HUDEP-2 (cell line): ENCODE results near the gene VIPR2.
"Not testable (repeated sequence)": the region's sequence is repeated elsewhere in the genome, so short reads cannot be mapped to it uniquely, and the experiment has no call there.

Source experiments
- DNase-seq, 76 experiments: peaks; one replicate each; lab custom pipeline; 2025; ENCODE audit not compliant: unreplicated experiment in 76 of 76; lab: John Stamatoyannopoulos, UW

The VIPR2 gene

GRCh38 chr7:159105832-159106811 lies 38.5 kb downstream of the VIPR2 start:
- DNase-seq = no peak

- DNase-seq = no peak
These were observed 39.4 kb downstream of the VIPR2 start for GRCh38 chr7:159105066-159105780.

- DNase-seq = no peak
These were observed 40.3 kb downstream of the VIPR2 start for GRCh38 chr7:159104188-159104920.

- no peak for DNase-seq
These were observed 41.1 kb downstream of the VIPR2 start for GRCh38 chr7:159103382-159104187.

GRCh38 chr7:159102681-159103381 lies 41.8 kb downstream of the VIPR2 start:
- DNase-seq = no peak

- not testable (repeated sequence) for DNase-seq
These were observed 43.0 kb downstream of the VIPR2 start for GRCh38 chr7:159101661-159102091.

- DNase-seq = not testable (repeated sequence)
These were observed 43.6 kb downstream of the VIPR2 start for GRCh38 chr7:159101083-159101395.

- not testable (repeated sequence) for DNase-seq
These were observed 44.2 kb downstream of the VIPR2 start for GRCh38 chr7:159100281-159101082.

- no peak for DNase-seq
These were observed 44.9 kb downstream of the VIPR2 start for GRCh38 chr7:159099711-159100231.

- DNase-seq = peak in 20 of 76 experiments; percentile 1 to 37 (median 13)
These were observed 45.6 kb downstream of the VIPR2 start for GRCh38 chr7:159098811-159099655.

- DNase-seq = no peak
These were observed 46.3 kb downstream of the VIPR2 start for GRCh38 chr7:159098424-159098786.

GRCh38 chr7:159097661-159098423 lies 46.8 kb downstream of the VIPR2 start:
- DNase-seq = no peak

GRCh38 chr7:159096736-159097581 lies 47.7 kb downstream of the VIPR2 start:
- DNase-seq = no peak

GRCh38 chr7:159095979-159096411 lies 48.7 kb downstream of the VIPR2 start:
- no peak for DNase-seq

GRCh38 chr7:159094919-159095915 lies 49.5 kb downstream of the VIPR2 start:
- no peak for DNase-seq
